B cell (primary cell): ENCODE data around the gene PCOLCE2. TPM values are rescaled to one million over a fixed set of nuclear protein-coding genes. Genes with fewer than 3 reads are reported as not detected.

ENCODE experiments used
- ATAC-seq: fragments of 200-7000 bp; cut with Tn5 transposase; one replicate; pipeline ENCODE4 v1.10.0; 2021; ENCODE audit warnings: low read depth, mild to moderate bottlenecking, moderate number of reproducible peaks, moderate library complexity
- CTCF ChIA-PET: fragments of 350-600 bp; sonication (Branson Sonifier 250); formaldehyde crosslinking; loops from one replicate; lab custom pipeline; 2021; ENCODE audit warnings: antibody characterized with exemption, inconsistent platforms; lab: Charles Lee
- POLR2A ChIA-PET: fragments of 350-600 bp; sonication (Branson Sonifier 250); formaldehyde crosslinking; loops from one replicate; lab custom pipeline; 2021; ENCODE audit warnings: antibody characterized with exemption; lab: Charles Lee
- DNase-seq: peaks from one replicate; pipeline ENCODE4 v3.0.0; 2013
- H2AFZ ChIP-seq: 2 replicates; pipeline ENCODE4 v1.6.1; 2012; ENCODE audit warnings: mild to moderate bottlenecking, low read depth, low read length; ENCODE audit not compliant: insufficient read depth, poor library complexity, severe bottlenecking
- H3K27ac ChIP-seq, 2 donors: 1 replicate in 1 of 2; 2 replicates in 1 of 2; pipeline ENCODE4 v1.5.1; 2012 to 2013; ENCODE audit warnings: low read length in 2 of 2, mild to moderate bottlenecking in 2 of 2, moderate library complexity in 1 of 2
- H3K27me3 ChIP-seq, 4 experiments: fragments of 200-600 bp in 1 of 4; sonication (generic) in 1 of 4; replicated peaks in 1 of 4; 1 replicate in 2 of 4; 2 replicates in 2 of 4; pipeline versions ENCODE4 v1.6.1 to v1.7.0; 2013 to 2016; ENCODE audit warnings: low read length in 3 of 4, mild to moderate bottlenecking in 2 of 4, mixed read lengths in 1 of 4, moderate library complexity in 1 of 4; ENCODE audit not compliant: insufficient read depth in 4 of 4, control insufficient read depth in 3 of 4; ENCODE audit errors: control extremely low read depth in 1 of 4
- H3K36me3 ChIP-seq, 2 experiments: replicated peaks in 1 of 2; 1 replicate in 1 of 2; 2 replicates in 1 of 2; pipeline versions ENCODE4 v1.6.1 to v1.7.1; 2013; ENCODE audit warnings: low read length in 1 of 2; ENCODE audit not compliant: insufficient read depth in 2 of 2, control insufficient read depth in 1 of 2; ENCODE audit errors: control extremely low read depth in 1 of 2, extremely low read depth in 1 of 2
- H3K4me1 ChIP-seq, 2 donors: fragments of 200-600 bp in 1 of 2; sonication (generic) in 1 of 2; 1 replicate in 1 of 2; 2 replicates in 1 of 2; pipeline versions ENCODE4 v1.5.1 to v1.6.1; 2013 to 2017; ENCODE audit warnings: low read length in 2 of 2; ENCODE audit not compliant: control insufficient read depth in 2 of 2, insufficient read depth in 2 of 2
- H3K4me2 ChIP-seq: replicated peaks from 2 replicates; pipeline ENCODE3; 2012; ENCODE audit warnings: mild to moderate bottlenecking, low read depth, low read length; ENCODE audit not compliant: poor library complexity, severe bottlenecking
- H3K4me3 ChIP-seq, 5 experiments: fragments of 200-600 bp in 1 of 5; sonication (generic) in 1 of 5; 1 replicate in 3 of 5; 2 replicates in 2 of 5; pipeline versions ENCODE4 v1.5.1 to v1.7.0; 2011 to 2016; ENCODE audit warnings: low read length in 4 of 5, mild to moderate bottlenecking in 4 of 5, low read depth in 2 of 5, control low read depth in 1 of 5, moderate library complexity in 1 of 5; ENCODE audit not compliant: insufficient read depth in 1 of 5; ENCODE audit errors: control extremely low read depth in 1 of 5, extremely low read depth in 1 of 5
- H3K79me2 ChIP-seq: fragments of 200-600 bp; sonication (generic); one replicate; pipeline ENCODE4 v1.6.0; 2016; ENCODE audit warnings: low read length; ENCODE audit not compliant: control insufficient read depth, insufficient read depth
- H3K9ac ChIP-seq: fragments of 200-600 bp; sonication (generic); 2 replicates; pipeline ENCODE4 v1.6.1; 2017; ENCODE audit warnings: mild to moderate bottlenecking, low read length, moderate library complexity
- H3K9me3 ChIP-seq, 3 donors: one replicate each; pipeline versions ENCODE4 v1.6.1 to v1.7.1; 2013; ENCODE audit warnings: low read length in 2 of 3; ENCODE audit not compliant: control insufficient read depth in 2 of 3, insufficient read depth in 1 of 3; ENCODE audit errors: control extremely low read depth in 1 of 3
- H4K20me1 ChIP-seq: 2 replicates; pipeline ENCODE4 v1.6.0; 2012; ENCODE audit warnings: mild to moderate bottlenecking, low read length; ENCODE audit not compliant: insufficient read depth, control insufficient read depth, poor library complexity, severe bottlenecking
- H3K27ac Mint-ChIP-seq: one replicate; pipeline ENCODE4 v1.8.0; 2021; ENCODE audit warnings: mixed read lengths
- H3K27me3 Mint-ChIP-seq: one replicate; pipeline ENCODE4 v1.8.0; 2021; ENCODE audit warnings: mixed read lengths
- H3K4me1 Mint-ChIP-seq: one replicate; pipeline ENCODE4 v1.8.0; 2021; ENCODE audit warnings: mixed read lengths
- H3K4me3 Mint-ChIP-seq: one replicate; pipeline ENCODE4 v1.8.0; 2021; ENCODE audit warnings: mixed read lengths
- H3K9me3 Mint-ChIP-seq: one replicate; pipeline ENCODE4 v1.8.0; 2022; ENCODE audit warnings: mixed read lengths; ENCODE audit not compliant: insufficient read depth
- EZH2 ChIP-seq: IDR thresholded peaks from 2 replicates; pipeline ENCODE4 v1.6.1; 2012; ENCODE audit warnings: borderline replicate concordance, low read depth, mild to moderate bottlenecking, moderate library complexity, low read length; ENCODE audit not compliant: insufficient read depth, poor library complexity, severe bottlenecking
- WGBS: methylation state at CpG from one replicate; pipeline ENCODE4 v1.1.5; 2013; ENCODE audit warnings: missing lambda C conversion rate; ENCODE audit not compliant: insufficient coverage; 5-methylcytosine and 5-hydroxymethylcytosine counted together
- intact Hi-C: fragments of 100-400 bp; cut with micrococcal nuclease; formaldehyde crosslinking; loops from one replicate; pipeline ENCODE4 v1.10.0; 2022
- polyA plus RNA-seq: library from polyadenylated mRNA; depleted of rRNA; stranded (reverse); fragments of >200 nt; gene quantifications from 2 replicates; pipeline ENCODE4 v1.2.3, GENCODE V29; 2012
- total RNA-seq, 2 donors: library from RNA; stranded (reverse); fragments of 120-200 nt in 1 of 2; gene quantifications; 1 replicate in 1 of 2; 2 replicates in 1 of 2; pipeline versions ENCODE4 v1.2.3 to v1.2.4, GENCODE V29; 2013 to 2022
- TF ChIP-seq, protein P1 (sequence below): fragments of 200-600 bp; IDR thresholded peaks from one replicate; pipeline ENCODE4 v1.8.0; 2022; ENCODE audit warnings: antibody characterized with exemption, mild to moderate bottlenecking

PCOLCE2 gene
- total and polyA plus RNA-seq, 2 donors (not counting 1 experiment from before 2014, with no cell fraction given), result not detected

DNA sequence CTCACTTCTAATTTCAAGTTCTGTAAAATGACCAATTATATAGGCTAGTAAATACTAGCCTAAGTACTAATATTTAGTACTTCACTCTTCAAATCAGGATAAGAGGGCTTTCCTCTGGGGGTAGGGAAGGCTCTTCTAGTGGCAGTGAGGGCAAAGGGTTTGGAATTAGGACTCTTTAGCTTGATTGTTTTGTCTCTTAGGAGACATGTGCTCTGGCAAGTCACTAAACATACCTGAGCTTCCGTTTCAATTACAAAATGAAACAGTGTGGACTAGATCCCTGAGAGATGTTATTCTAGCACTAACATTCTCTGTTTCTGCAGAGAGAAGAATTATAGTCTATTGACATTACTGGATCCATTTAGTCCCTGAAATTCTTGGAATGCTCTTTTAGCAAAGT is 71.5 kb downstream of the PCOLCE2 start:
- DNase-seq (no peak), ATAC-seq (no peak)
- no peaks in the 10 kb centered on the region for H3K36me3 ChIP-seq
- CTCF ChIA-PET, result no interaction called here
- no peaks in the 10 kb centered on the region for H3K4me1 Mint-ChIP-seq
- H3K9ac ChIP-seq, result no peak overlapping the region
- no peaks in the 10 kb centered on the region for H3K9me3 ChIP-seq
- no peak overlapping the region for H3K4me3 ChIP-seq
- H3K27me3 ChIP-seq, result no peaks in the 10 kb centered on the region
- no peaks in the 10 kb centered on the region for H3K79me2 ChIP-seq
- no peaks in the 10 kb centered on the region for H3K4me1 ChIP-seq
- WGBS, result no CpG with 5 or more reads among the region's 1 CpG
- no peak overlapping the region for H2AFZ ChIP-seq
- intact Hi-C loops, result no loop called here
- no peak overlapping the region for H3K4me2 ChIP-seq
- H3K4me3 Mint-ChIP-seq, result no peak overlapping the region
- H3K27me3 Mint-ChIP-seq, result no peaks in the 10 kb centered on the region
- no peak for TF ChIP-seq EZH2
- TF ChIP-seq, protein P1, sequence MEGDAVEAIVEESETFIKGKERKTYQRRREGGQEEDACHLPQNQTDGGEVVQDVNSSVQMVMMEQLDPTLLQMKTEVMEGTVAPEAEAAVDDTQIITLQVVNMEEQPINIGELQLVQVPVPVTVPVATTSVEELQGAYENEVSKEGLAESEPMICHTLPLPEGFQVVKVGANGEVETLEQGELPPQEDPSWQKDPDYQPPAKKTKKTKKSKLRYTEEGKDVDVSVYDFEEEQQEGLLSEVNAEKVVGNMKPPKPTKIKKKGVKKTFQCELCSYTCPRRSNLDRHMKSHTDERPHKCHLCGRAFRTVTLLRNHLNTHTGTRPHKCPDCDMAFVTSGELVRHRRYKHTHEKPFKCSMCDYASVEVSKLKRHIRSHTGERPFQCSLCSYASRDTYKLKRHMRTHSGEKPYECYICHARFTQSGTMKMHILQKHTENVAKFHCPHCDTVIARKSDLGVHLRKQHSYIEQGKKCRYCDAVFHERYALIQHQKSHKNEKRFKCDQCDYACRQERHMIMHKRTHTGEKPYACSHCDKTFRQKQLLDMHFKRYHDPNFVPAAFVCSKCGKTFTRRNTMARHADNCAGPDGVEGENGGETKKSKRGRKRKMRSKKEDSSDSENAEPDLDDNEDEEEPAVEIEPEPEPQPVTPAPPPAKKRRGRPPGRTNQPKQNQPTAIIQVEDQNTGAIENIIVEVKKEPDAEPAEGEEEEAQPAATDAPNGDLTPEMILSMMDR, result no peak
- H3K27ac ChIP-seq, result no peak overlapping the region
- POLR2A ChIA-PET, result no interaction called here
- H3K9me3 Mint-ChIP-seq, result no peaks in the 10 kb centered on the region
- H4K20me1 ChIP-seq, result no peaks in the 10 kb centered on the region
- H3K27ac Mint-ChIP-seq, result no peak overlapping the region

DNA sequence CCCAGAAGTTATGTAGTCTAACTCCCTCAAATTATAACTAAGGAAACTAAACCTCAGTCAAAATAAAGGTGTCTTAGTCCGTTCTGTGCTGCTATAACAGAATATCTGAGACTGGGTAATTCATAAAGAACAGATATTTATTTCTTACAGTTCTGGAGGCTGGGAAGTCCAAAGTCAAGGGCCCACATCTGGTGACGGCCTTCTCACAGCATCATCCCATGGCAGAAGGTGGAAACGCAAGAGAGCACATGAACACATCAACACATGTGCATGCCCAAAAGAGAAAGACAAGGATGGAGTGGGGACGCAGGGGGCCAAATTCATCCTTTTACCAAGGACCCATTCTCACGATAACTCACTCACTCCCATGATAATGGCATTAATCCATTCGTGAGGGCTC is 73.1 kb downstream of the PCOLCE2 start:
- Mint-ChIP-seq H3K27ac (no peak overlapping the region), H3K27me3 (peaks cover 3% of the 10 kb centered on the region), H3K9me3 (no peaks in the 10 kb centered on the region), H3K4me1 (no peaks in the 10 kb centered on the region), H3K4me3 (no peak overlapping the region)
- Histone ChIP-seq H3K27ac (no peak overlapping the region), H3K4me3 (no peak overlapping the region), H3K27me3 (no peaks in the 10 kb centered on the region), H3K36me3 (no peaks in the 10 kb centered on the region), H3K9me3 (no peaks in the 10 kb centered on the region), H3K4me2 (no peak overlapping the region), H3K9ac (no peak overlapping the region), H3K79me2 (no peaks in the 10 kb centered on the region), H4K20me1 (no peaks in the 10 kb centered on the region), H3K4me1 (no peaks in the 10 kb centered on the region), H2AFZ (no peak overlapping the region)
- WGBS, result 93% methylated on average over 2 of the region's 6 CpGs
- TF ChIP-seq, protein P1, result no peak
- no peak for TF ChIP-seq EZH2
- ChIA-PET CTCF (interaction anchor here (2.0 kb wide), 1 partner anchor 13 kb away, joined by 5 read pairs; no protein-coding TSS in a partner anchor), POLR2A (no interaction called here)
- intact Hi-C loops, result no loop called here
- ATAC-seq, result no peak
- no peak for DNase-seq
